Posterior vena cava (tissue), 2 donors: ENCODE measurements around the gene RNF208. TPM values are rescaled to one million over a fixed set of nuclear protein-coding genes. Genes with fewer than 3 reads are reported as not detected.

ENCODE experiments used
- DNase-seq: peaks from one replicate; pipeline ENCODE4 v3.0.0-alpha.2; 2020; ENCODE audit warnings: low spot score
- intact Hi-C, 2 donors: fragments of 100-400 bp; cut with DNase I; formaldehyde crosslinking; loops; one replicate each; pipeline versions ENCODE4 v1.14.1 to v1.14.2; 2022 to 2023
- total RNA-seq, 2 donors: library from RNA; stranded (reverse); fragmentation: NEBNext Ultra II Directional; extraction: Animal tissue kit (Norgen Biotek cat#: 25700); gene quantifications; one replicate each; pipeline ENCODE4 v1.2.1, GENCODE V29; 2021
- donor health status: DM: yes; HTN: yes; CAD: no.
- donor health status: DM: yes; HTN: yes; CAD: no.

RNF208 gene
- total RNA-seq, 2 donors from 2014 or later, result 2.3 to 2.7 TPM

DNA sequence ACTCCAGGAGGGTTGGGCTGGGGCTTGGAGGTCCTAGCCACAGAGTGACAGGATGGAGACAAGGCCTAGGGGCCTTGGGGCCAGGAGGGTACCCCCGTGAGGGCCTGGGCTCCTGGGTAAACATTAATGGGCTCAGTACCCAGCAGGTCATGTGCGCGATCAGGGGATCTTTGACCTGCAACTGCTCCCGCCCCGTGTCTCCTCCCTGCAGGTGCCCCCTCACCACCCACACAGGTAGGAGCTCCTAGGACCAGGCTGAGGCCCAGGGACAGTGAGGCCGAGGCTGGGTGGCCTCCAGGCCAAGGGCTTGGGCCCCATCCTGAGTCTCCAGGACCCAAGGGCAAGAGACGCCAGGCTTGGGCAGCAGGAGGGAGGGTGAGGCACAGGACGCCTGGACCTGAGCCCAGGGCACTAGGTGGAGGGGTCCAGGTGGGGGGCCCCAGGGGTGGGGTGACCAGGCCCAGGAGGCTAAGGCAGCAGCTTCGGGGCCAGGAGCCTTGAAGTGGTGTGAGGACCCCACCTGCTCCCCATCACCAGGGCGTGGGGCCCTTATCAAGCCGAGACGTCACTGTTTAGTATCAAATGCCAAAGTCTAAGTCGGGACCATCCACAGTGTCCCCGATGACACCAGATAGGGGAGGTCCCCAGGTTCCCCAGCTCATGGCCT lies 8.8 kb upstream of the RNF208 start, which contains the start of gene SLC34A3:
TSS of gene SLC34A3 (plus strand) at position 197 of the 667 bp plus-strand sequence. CDS start 802 bp downstream, outside the sequence.
- intact Hi-C loops, result no loop called here
- no peak for DNase-seq

DNA sequence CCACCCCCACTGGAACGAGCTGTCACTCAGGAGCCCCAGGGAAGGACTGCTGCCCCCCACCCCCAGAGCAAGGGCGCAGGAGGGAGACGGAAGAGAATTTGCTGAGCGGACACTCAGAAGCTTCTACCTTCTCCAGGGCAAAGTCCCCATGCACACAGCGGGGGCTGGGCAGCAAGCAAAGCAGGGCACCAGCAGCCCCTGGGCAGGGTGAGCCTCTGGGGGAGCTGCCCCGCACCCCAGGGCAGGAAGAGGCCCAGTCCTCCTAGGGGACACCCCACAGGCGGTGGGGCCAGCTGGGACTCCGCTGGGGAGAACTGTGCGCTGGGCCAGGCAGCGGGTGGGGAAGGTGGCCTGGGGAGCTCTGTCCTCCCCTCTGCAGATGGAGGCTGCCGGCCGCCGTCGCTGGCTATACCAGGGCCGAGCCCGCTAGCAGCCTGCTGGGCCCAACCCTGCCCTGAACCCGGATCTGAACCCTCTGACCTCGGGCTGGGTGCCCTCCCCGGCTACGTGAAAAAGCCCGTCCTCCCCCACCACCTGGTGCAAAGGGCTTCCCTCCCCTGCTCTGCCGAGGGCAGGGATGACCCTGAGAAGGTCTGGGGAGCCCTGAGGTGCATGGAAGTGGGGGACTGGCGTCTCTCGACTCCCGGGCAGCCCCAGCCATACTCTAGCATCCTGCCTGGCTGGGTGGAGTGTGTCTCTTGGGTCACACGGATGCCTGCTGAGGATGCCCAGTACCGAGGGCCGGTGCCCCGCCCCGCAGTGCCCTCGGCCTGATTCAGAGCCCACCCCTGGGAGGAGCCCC lies 8.1 kb upstream of the RNF208 start:
- intact Hi-C loops, result loop anchor here in 1 of 2 donors (1.0 to 5.0 kb wide), 2 partner anchors 27 to 113 kb away; no protein-coding TSS in a partner anchor
- no peak for DNase-seq

DNA sequence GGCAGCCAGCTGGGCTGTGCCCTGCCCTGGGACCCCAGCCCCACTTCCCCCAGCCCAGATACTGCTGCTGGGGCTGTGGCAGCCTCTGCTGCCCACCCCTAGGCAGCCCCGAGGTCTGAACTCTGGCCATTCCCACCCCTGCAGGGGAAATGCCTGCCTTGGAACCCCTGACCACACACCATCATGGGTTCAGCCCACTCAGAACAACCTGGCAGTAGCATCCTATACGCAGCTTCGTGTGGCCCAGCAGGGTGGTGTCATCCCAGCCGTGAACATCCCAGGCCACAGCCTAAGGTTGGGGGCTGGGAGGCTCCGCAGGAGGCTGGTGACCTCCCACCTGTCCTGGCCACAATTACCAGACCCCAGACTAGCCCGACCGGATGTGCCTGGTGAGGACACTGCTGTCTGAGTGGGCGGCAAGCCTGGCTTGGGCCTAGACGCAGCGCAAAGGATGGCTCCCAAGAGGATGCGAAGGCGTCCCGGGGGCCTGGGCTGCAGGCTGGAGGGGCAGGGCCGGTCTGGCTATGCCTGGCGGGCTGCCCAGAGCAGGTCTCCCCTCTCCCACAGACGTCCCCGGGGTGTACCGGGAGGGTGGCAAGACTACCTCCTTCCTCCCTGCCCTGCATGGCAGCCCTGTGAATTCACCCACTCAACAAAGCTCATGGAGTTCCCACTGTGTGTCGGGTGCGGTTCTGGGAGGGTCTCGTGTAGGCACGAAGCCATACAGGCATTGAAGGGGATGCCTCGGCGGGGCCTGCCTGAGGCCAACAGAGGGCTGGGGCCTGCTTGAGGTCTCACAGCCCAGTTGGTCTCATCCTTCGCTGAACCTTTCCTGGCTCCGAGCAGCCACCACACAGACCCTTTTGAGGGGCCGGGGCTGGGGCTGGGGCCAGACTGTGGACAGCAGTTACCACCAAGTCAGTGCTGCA lies 7.2 kb upstream of the RNF208 start:
- intact Hi-C loops, result loop anchor here in 1 of 2 donors (1.0 to 5.0 kb wide), 2 partner anchors 28 to 112 kb away; no protein-coding TSS in a partner anchor

DNA sequence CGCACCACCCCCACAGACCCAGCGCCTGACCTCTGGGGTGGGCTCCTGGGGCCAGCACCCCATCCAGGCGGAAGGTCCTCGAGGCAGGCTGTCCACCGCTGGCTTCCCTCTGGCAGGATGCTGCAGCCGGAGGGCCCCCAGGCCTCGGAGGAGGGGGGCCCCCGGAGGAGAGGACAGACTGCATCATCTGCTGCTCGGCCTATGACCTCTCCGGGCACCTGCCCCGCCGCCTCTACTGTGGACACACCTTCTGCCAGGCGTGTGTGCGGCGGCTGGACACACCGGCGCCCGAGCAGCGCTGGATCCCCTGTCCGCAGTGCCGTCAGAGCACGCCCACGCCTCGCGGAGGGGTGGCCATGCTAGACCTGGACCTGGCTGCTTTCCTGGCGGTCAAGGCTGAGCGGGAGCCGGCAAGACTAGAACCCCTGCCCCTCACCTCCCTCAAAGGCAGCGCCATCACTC lies 6.5 kb upstream of the RNF208 start:
- DNase-seq, result no peak
- intact Hi-C loops, result loop anchor here in 1 of 2 donors (5.0 kb wide), 1 partner anchor 111 kb away; no protein-coding TSS in a partner anchor

More for the DNA sequence above, 7.2 kb upstream of the RNF208 start:
- no peak for DNase-seq

DNA sequence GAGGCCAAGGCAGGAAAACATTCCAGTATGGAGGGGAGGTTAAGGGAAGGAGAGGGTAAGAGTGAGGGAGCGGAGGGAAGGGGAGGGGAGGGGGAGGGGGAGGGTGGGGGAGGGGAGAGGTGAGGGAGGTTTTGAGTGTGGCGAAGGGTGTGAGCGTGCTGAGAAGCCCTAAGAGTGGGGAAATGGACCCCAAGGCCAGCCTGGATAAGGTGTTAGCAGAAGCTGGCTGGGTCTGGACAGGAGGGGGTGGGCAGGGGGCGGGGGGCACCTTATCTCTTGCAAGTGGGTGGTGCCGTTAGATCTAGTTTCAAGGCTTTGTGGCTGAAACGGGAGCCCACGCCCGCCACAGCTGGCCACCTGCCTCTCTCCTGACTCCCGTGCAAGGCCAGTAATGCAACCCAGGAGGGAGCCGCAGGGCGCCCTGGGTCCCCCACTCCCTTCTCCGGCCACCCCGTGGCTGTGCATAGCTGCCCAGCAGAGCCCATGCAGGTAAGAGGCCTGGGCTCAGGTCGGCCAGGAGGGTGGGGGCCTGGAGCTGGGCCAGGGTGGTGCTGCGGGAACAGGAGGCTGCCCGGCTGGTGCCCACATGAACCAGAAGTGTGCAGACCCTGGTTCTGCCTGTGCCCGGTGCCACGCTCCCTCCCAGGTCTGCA lies 5.9 kb upstream of the RNF208 start:
- intact Hi-C loops, result loop anchor here in 1 of 2 donors (5.0 kb wide), 1 partner anchor 111 kb away; no protein-coding TSS in a partner anchor

DNA sequence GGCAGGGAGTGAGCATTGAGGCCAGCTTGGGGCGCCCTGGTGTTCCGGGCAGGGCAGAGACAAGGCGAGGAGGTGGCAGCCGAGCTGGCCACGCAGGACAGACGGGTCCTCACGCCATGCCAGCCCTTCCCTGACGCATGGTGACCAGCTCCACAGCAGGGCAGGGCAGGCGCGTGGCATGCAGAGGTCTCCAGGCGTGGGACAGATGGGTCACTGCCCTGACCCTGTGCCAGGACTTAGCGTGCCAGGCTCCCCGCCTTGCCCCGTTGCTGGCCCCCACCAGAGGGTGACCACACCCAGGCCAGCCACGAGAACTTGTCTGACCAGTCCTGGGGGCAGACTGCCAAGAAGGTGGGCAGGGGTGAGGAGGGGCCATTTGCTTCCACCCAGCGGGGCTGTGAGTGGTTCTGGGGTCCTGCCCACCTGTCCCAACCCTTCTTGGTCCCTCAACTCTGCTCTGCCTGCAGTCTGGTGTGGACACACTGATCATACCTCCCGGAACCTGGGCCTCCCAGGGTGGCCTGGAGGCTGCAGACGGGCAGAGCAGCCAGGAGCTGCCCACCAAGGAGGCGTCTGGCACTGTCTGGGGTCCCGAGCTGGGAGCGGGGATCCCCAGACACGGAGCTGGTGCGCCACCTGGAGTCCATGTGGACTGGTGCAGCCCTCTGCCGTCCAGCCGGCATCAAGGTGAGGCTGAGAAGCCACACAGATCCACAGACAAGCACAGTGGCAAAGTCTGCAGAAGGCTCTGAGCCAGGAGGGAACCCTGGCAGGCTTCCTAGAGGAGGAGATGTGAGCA lies 5.2 kb upstream of the RNF208 start, which contains the start of gene RNF224:
TSS of gene RNF224 (plus strand) at position 449 of the 799 bp plus-strand sequence. CDS start 834 bp downstream, outside the sequence.
- peak; percentile 92 for DNase-seq
- intact Hi-C loops, result loop anchor here in 1 of 2 donors (5.0 kb wide), 1 partner anchor 110 kb away; no protein-coding TSS in a partner anchor

More for the DNA sequence above, 5.9 kb upstream of the RNF208 start:
- DNase-seq, result no peak

DNA sequence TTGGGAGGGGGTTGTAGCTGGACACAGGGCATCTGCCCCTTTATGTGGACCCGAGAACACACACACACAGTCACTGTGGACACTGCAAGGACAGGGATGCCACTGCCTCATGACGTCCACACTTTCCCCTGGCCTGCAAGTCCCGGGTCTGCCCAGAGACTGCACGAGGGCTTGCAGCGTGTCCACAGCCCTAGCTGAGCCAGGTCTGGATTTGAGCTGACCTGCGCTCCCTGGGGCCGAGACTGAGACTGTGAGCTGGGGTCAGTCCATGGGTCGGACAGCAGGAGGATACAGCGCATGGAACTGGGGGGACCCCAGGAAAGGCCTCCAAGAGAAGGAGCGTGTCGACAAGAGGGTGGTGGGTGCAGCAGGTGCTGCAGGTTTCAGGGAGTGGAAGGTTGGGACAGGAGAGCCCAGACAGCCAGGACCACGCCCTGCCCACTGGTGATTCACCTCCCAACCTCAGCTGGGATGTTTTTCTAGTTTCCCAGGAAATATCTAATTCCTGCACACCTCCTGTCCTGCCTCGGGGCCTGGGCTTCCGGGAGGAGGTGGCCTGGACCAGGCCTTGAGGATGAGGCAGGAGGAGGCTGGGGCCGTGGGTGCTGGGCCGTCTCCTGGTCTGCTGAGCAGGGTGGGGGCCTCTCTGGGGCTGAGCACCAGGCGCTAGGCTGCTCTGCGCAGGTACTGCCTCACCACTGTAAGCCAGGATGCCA lies 4.5 kb upstream of the RNF208 start:
- no peak for DNase-seq
- intact Hi-C loops, result loop anchor here in 1 of 2 donors (5.0 kb wide), 1 partner anchor 109 kb away; no protein-coding TSS in a partner anchor

DNA sequence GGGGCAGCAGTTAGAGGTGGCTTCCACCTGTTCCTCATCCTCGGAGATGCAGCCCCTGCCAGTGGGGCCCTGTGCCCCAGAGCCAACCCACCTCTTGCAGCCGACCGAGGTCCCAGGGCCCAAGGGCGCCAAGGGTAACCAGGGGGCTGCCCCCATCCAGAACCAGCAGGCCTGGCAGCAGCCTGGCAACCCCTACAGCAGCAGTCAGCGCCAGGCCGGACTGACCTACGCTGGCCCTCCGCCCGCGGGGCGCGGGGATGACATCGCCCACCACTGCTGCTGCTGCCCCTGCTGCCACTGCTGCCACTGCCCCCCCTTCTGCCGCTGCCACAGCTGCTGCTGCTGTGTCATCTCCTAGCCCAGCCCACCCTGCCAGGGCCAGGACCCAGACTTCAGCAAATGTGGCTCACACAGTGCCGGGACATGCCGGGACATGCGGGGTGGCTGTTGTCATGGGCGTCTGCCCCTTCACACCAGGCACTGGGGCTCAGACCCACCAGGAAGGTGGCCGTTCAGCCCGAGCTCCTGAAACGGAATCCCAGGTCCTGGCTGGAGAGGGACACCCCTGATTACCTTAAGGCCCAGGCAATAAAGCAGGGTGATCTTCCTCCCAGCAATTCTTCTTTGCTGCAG lies 3.8 kb upstream of the RNF208 start:
- intact Hi-C loops, result loop anchor here (2.0 to 5.0 kb wide), 2 partner anchors 105 to 109 kb away; no protein-coding TSS in a partner anchor
- no peak for DNase-seq

DNA sequence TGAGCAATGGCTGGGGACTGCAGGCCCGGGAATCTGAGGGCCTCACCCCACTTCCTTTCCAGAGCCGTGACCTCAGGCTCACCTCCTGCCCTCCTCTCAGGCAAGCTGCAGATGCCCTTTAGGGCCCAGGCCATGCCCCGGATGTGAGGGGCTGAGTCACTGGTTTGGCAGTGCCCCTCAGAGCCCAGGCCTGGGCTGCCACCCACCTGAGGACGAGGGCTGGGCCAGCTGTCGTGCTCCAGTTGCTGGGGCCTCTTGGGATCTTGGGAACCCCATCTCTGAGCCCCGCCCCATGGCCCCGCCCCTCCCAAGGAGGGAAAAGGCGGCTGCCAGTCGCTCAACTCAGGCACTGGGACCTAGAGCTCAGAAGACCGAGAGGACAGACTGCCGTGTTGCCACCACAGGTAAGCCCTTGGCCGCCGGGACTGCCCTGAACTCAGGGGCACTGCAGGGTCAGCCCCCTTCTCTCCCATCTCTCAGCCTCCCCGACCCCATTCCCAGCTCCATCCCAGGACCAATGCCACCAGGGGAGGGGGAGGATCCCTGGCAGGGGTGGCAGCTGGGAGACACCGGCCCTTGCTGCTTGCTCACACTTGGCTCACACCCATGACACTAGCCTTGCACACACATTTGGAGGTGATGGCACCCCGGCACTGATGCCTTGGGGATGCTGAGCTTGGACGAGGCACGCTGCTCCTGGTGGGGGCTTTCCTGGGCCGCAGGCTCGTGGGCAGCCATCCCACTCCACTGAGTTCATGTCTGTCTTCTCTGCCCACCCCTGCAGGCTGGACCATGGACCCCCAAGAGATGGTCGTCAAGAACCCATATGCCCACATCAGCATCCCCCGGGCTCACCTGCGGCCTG lies 3.0 kb upstream of the RNF208 start, which contains the start of gene CYSRT1:
TSS of gene CYSRT1 (plus strand) at position 345 of the 865 bp plus-strand sequence. CDS start at position 793, 448 bp downstream.
- no peak for DNase-seq
- intact Hi-C loops, result loop anchor here (2.0 to 5.0 kb wide), 2 partner anchors 104 to 108 kb away; no protein-coding TSS in a partner anchor

DNA sequence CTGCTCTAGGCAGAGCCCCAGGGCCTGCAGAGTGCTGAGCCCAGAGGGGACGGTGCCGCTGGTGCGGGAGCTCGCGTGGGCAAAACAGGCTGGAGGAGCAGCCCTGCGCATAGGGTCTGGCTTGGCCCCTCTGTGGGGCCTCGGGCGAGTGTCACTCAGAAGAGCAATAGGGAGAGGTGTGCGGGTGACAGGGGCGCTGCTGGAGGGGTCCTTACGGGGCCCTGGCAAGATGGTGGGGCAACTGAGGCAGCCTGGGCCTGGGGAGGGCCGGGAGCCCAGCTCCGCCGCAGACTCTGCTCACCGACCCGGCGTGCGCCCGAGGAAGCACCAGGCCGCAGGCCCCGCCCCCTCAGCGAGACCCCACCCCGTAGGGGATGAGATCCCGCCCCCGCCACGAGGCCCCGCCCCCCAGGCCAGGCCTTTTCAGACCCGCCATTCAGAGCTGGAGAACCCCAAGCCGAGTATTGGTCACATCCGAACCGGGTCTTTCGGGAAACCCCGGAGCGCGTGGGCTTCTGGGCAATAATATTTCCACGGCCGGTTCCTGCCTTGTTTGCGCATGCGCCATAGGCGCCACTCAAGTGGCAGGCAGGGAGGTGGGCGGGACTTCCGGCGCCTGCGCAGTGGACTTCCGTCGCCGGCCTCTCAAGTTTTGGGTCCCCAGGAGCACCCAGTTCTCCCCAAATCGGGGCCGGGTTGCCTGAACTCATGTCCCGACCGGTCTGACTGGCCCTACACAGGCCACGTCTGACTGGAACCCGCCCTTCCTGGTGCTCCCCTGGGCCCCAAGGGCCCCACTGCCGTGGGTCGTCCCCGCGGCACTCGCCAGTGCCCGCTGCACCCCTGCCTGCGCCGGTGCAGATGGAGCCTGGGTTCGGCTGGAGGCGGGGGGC lies 1.3 kb upstream of the RNF208 start:
- DNase-seq, result peak; percentile 99
- intact Hi-C loops, result no loop called here

DNA sequence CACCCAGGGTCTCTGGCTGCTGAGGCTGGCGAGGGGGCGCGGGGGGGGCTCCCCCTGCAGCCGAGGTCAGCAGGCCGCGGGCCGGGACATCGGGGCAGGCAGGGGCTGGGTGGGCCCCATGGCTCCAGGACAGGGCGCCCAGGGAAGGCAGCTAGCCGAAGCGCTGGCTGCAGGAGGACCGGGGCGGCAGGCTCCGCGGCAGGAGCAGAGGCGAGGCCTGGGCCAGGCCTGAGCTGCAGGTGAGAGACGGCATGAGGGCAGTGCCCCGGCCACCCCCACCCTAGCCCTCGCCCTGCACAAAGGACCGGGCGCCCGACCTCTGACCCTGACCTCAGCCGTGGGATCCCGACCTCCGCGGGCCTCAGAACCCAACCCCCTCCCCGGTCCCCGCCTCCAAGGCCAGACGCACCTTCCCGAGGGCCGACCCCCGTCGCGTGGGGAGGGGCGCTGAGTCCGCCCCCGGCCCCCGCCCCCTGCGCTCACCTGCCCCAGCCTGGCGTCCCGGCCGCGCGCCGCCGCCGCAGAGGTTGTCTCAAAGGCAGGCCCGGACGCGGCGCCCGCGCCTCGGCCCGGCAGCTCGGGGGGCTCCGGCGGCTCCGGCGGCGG lies 431 bp downstream of the RNF208 start:
- intact Hi-C loops, result no loop called here
- no peak for DNase-seq

DNA sequence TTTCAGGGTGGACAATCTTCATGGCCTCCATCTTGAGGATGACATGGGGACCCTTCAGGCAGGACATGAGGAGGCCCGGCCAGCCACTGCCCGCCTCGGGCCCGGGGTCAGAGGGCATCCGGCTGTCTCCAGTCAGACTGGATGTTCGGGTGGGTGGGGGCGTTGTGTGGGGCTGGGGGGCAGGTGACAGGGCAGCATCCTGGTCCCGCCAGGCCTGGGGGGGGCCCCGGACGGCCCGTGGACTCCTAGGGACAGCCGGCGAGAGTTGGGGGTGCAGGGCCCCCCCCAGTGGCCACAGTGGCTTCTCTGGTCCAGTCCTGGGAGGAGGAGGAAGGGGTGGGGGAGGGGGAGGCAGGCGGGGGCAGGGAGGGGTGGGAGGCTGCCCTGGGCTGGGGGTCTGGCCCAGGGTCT lies 940 bp downstream of the RNF208 start:
- DNase-seq, result no peak
- intact Hi-C loops, result no loop called here

DNA sequence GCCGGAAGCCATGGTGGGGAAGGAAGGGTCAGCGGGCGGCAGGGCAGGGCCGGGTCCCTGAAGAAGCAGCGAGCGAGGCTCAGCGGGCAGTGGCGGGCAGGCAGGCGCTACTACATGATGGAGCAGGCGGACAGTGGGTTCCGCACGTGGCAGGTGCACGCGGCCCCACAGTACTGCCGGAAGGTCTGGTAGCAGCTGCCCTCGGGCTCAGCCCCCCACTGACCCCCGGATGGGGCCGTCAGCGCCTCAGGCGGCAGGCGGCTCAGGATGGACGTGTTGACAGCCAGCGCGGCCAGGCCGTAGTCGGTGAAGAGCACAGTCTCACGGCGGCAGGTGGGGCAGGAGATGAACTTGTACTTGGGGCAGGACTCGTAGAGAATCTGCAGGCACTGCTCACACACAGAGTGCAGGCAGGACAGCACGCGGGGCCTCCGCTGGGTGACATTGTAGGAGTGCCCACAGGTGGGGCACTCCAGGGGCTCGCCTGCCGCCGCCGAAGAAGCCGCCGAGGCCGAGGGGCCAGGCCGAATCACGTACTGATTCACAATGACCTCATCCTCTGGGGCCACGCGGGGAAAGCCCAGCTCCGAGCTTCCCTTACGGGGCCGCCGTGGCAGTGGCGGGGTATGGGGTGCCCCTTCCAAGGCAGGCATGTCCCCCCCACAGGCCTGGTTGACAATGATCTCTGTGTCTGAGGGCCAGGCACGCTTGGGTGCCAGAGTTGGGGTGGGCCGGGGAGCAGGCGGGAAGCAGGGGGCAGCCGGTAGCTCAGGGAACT lies 1.5 kb downstream of the RNF208 start:
- intact Hi-C loops, result no loop called here
- no peak for DNase-seq
